Mesendoderm (in vitro differentiated cells): Measurements from ENCODE around the gene ZNF439. TPM values are rescaled to one million over a fixed set of nuclear protein-coding genes. Genes with fewer than 3 reads are reported as not detected.

Experiments used
- DNase-seq: peaks from one replicate; pipeline ENCODE4 v3.0.0; 2013
- H2AK5ac ChIP-seq: 2 replicates; pipeline ENCODE4 v1.6.1; 2013; ENCODE audit warnings: low read length, inconsistent platforms
- H2BK120ac ChIP-seq: 2 replicates; pipeline ENCODE4 v1.6.1; 2013; ENCODE audit warnings: low read depth, mild to moderate bottlenecking, low read length, moderate library complexity, mixed read lengths
- H2BK15ac ChIP-seq: replicated peaks from 2 replicates; pipeline ENCODE4 v1.6.1; 2013; ENCODE audit warnings: low read depth, mild to moderate bottlenecking, moderate library complexity
- H2BK5ac ChIP-seq: 2 replicates; pipeline ENCODE4 v1.6.1; 2013; ENCODE audit warnings: low read length, inconsistent platforms
- H3K18ac ChIP-seq: 2 replicates; pipeline ENCODE4 v1.6.1; 2013; ENCODE audit warnings: mild to moderate bottlenecking, low read length, mixed read lengths
- H3K23ac ChIP-seq: one replicate; pipeline ENCODE4 v1.6.1; 2013; ENCODE audit warnings: low read length
- H3K27ac ChIP-seq: 2 replicates; pipeline ENCODE4 v1.5.1; 2013; ENCODE audit warnings: low read depth, mild to moderate bottlenecking, inconsistent platforms, low read length, moderate library complexity
- H3K27me3 ChIP-seq: 2 replicates; pipeline ENCODE4 v1.6.1; 2013; ENCODE audit warnings: low read length, control low read depth, mild to moderate bottlenecking, inconsistent platforms; ENCODE audit not compliant: insufficient read depth, poor library complexity
- H3K36me3 ChIP-seq: 2 replicates; pipeline ENCODE4 v1.6.1; 2013; ENCODE audit warnings: low read length, inconsistent platforms; ENCODE audit not compliant: control insufficient read depth, insufficient read depth
- H3K4ac ChIP-seq: one replicate; pipeline ENCODE4 v1.6.1; 2013; ENCODE audit warnings: low read depth, mild to moderate bottlenecking, low read length, moderate library complexity
- H3K4me1 ChIP-seq: 2 replicates; pipeline ENCODE4 v1.6.1; 2013; ENCODE audit warnings: low read depth, low read length, inconsistent platforms; ENCODE audit not compliant: control insufficient read depth
- H3K4me2 ChIP-seq: 2 replicates; pipeline ENCODE4 v1.6.1; 2013; ENCODE audit warnings: low read length
- H3K4me3 ChIP-seq: 2 replicates; pipeline ENCODE4 v1.5.1; 2013; ENCODE audit warnings: mild to moderate bottlenecking, low read length
- H3K56ac ChIP-seq: one replicate; pipeline ENCODE4 v1.6.1; 2013; ENCODE audit warnings: low read length
- H3K79me1 ChIP-seq: 2 replicates; pipeline ENCODE4 v1.6.1; 2013; ENCODE audit warnings: low read length, inconsistent platforms
- H3K79me2 ChIP-seq: 2 replicates; pipeline ENCODE4 v1.6.1; 2013; ENCODE audit warnings: mild to moderate bottlenecking, low read length; ENCODE audit not compliant: control insufficient read depth, insufficient read depth
- H3K9ac ChIP-seq: 2 replicates; pipeline ENCODE4 v1.6.1; 2013; ENCODE audit warnings: low read length, inconsistent platforms
- H4K5ac ChIP-seq: one replicate; pipeline ENCODE4 v1.6.1; 2013; ENCODE audit warnings: low read length
- H4K8ac ChIP-seq: one replicate; pipeline ENCODE4 v1.6.1; 2013; ENCODE audit warnings: low read depth, mild to moderate bottlenecking, control low read depth, low read length, moderate library complexity
- WGBS: extraction: QIAGEN DNeasy Blood & Tissue Kit; methylation state at CpG from one replicate; pipeline ENCODE4 v1.1.7; 2013; ENCODE audit warnings: low lambda C conversion rate, missing lambda C conversion rate; ENCODE audit not compliant: insufficient coverage; ENCODE audit errors: extremely low coverage; 5-methylcytosine and 5-hydroxymethylcytosine counted together
- polyA plus RNA-seq, 2 experiments: library from polyadenylated mRNA; stranded (reverse); fragments of 200-250 nt; gene quantifications; one replicate each; pipeline ENCODE4 v1.2.3, GENCODE V29; 2013

ZNF439 gene
- 0.24 TPM for polyA plus RNA-seq (2013, experiment 1 of 2)
- polyA plus RNA-seq (2013, experiment 2 of 2): 0.17 TPM

DNA sequence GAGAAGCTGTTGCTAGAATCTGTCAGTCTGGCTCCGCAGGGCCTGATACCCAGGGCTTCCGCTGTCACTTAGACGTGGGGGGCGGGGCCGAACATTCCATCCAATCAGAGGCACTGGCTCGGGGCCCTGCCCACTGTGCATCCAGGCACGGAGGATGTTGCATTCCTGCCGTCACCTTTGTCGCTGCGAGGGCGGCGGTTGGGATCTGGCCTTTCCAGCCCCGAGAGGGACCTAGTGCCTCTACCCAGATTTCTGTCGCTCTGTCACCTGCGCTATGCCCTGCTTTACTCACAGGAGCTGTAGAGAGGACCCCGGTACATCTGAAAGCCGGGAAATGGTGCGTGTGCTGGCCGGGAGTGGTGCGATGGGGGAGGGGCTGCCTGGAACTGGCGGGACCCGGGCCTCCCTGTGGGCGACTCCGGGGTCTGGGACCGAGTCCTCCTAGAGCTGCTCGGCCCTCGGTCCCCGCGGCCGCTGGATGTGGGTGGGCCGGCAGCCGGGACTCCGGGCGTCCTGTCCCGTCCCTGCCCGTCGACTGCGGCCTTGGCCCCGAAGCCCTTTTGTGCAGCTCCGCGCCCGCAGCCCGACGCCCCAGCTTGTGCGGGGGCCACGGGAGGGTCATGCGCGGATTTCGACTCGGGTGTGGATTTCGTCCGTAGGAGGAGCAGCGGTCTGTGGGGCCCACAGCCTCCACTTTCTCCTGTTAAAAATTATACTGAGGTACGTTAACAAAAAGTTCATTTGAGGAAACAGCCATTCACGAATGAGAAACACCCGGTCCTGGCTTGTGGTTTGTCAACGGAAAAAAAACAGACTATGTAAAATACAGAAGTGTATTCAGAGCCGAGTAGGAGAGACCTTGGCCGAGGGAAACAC is at the start of gene ZNF439:
ZNF439 (plus strand) TSS at position 133 of the 876 bp plus-strand sequence; CDS start at position 275, 142 bp downstream.
- Histone ChIP-seq H3K27me3 (no peaks in the 10 kb centered on the region), H4K8ac (no peak within 1 kb of the TSS), H3K36me3 (no peaks in the 10 kb centered on the region), H2BK5ac (no peak within 1 kb of the TSS), H3K23ac (no peak within 1 kb of the TSS), H3K4ac (no peak within 1 kb of the TSS), H2AK5ac (no peak within 1 kb of the TSS), H3K27ac (no peak within 1 kb of the TSS), H3K79me1 (no peaks in the 10 kb centered on the region), H2BK120ac (no peak within 1 kb of the TSS), H3K9ac (no peak within 1 kb of the TSS), H3K4me1 (no peaks in the 10 kb centered on the region), H3K56ac (no peak within 1 kb of the TSS), H3K79me2 (no peaks in the 10 kb centered on the region), H3K4me2 (no peak within 1 kb of the TSS), H4K5ac (no peak within 1 kb of the TSS), H3K18ac (no peak within 1 kb of the TSS), H3K4me3 (no peak within 1 kb of the TSS), H2BK15ac (no peak within 1 kb of the TSS)
- peak; percentile 68 for DNase-seq
- no CpG with 5 or more reads among the region's 59 CpGs for WGBS

DNA sequence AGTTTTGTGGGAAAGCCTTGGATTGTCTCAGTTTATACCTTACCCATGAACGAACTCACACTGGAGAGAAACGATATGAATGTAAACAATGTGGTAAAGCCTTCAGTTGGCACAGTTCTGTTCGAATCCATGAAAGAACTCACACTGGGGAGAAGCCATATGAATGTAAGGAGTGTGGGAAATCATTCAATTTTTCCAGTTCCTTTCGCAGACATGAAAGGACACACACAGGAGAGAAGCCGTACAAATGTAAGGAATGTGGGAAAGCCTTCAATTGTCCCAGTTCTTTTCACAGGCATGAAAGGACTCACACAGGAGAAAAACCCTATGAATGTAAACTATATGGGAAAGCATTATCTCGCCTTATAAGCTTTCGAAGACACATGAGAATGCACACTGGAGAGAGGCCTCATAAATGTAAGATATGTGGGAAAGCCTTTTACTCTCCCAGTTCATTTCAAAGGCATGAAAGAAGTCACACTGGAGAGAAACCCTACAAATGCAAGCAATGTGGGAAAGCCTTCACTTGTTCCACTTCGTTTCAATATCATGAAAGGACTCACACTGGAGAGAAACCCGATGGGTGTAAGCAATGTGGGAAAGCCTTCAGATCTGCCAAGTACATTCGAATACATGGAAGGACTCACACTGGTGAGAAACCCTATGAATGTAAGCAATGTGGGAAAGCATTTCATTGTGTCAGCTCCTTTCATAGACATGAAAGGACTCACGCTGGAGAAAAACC is 42.0 kb upstream of the ZNF439 start:
- Histone ChIP-seq H3K23ac (no peak overlapping the region), H3K4ac (no peak overlapping the region), H2BK5ac (no peak overlapping the region), H2AK5ac (no peak overlapping the region), H4K5ac (no peak overlapping the region), H3K27me3 (no peaks in the 10 kb centered on the region), H3K27ac (no peak overlapping the region), H3K4me3 (no peak overlapping the region), H4K8ac (no peak overlapping the region), H3K79me1 (no peaks in the 10 kb centered on the region), H3K79me2 (no peaks in the 10 kb centered on the region), H2BK15ac (no peak overlapping the region), H3K4me1 (no peaks in the 10 kb centered on the region), H2BK120ac (no peak overlapping the region), H3K4me2 (no peak overlapping the region), H3K36me3 (no peaks in the 10 kb centered on the region), H3K56ac (no peak overlapping the region), H3K9ac (no peak overlapping the region), H3K18ac (no peak overlapping the region)
- WGBS: no CpG with 5 or more reads among the region's 11 CpGs
- DNase-seq: no peak

DNA sequence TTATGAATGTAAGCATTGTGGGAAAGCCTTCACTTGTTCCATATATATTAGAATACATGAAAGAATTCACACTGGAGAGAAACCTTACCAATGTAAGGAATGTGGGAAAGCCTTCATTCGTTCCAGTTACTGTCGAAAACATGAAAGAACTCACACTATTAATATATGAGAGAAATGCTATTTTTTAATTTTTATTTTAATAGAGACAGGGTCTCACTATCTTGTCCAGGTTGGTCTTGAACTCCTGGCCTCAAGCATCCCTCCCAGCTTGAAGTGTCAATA is 41.5 kb upstream of the ZNF439 start:
- H3K4me3 ChIP-seq: no peak overlapping the region

DNA sequence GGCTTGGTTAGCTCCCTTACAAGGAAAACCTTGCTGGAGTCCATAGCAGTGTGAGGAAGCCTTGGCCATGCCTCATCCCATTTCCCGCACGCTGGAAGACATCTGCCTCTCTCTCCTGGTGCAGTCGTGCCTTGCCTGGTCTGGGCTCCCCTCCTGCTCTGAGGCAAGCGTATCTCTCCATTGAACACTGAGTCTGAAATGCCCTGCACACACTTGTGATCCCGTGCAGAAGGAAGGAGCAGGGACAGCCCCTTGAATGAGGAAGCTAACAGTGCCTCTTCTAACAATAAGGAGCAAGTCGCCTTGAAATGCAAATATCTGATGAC is 34.9 kb upstream of the ZNF439 start:
- Histone ChIP-seq H4K8ac (no peak overlapping the region), H3K36me3 (no peaks in the 10 kb centered on the region), H2BK15ac (no peak overlapping the region), H4K5ac (no peak overlapping the region), H3K18ac (no peak overlapping the region), H3K79me1 (no peaks in the 10 kb centered on the region), H3K56ac (peak overlapping the region; percentile 75), H3K4me1 (no peaks in the 10 kb centered on the region), H2BK5ac (no peak overlapping the region), H3K27ac (no peak overlapping the region), H3K4me3 (no peak overlapping the region), H3K27me3 (no peaks in the 10 kb centered on the region), H3K4me2 (peak overlapping the region; percentile 63), H3K4ac (no peak overlapping the region), H3K79me2 (no peaks in the 10 kb centered on the region), H2BK120ac (no peak overlapping the region), H2AK5ac (no peak overlapping the region), H3K9ac (peak overlapping the region; percentile 31), H3K23ac (no peak overlapping the region)
- WGBS: no CpG with 5 or more reads among the region's 6 CpGs
- no peak for DNase-seq

More for the DNA sequence above, 41.5 kb upstream of the ZNF439 start:
- no peak overlapping the region for H2BK15ac ChIP-seq
- H3K79me2 ChIP-seq: no peaks in the 10 kb centered on the region
- H4K5ac ChIP-seq: no peak overlapping the region
- H3K27ac ChIP-seq: no peak overlapping the region
- no peaks in the 10 kb centered on the region for H3K36me3 ChIP-seq
- DNase-seq: no peak
- H2BK5ac ChIP-seq: no peak overlapping the region
- no peak overlapping the region for H2AK5ac ChIP-seq
- no peak overlapping the region for H3K9ac ChIP-seq
- no CpG with 5 or more reads among the region's 2 CpGs for WGBS
- H4K8ac ChIP-seq: no peak overlapping the region
- H3K4ac ChIP-seq: no peak overlapping the region
- H3K79me1 ChIP-seq: no peaks in the 10 kb centered on the region
- no peak overlapping the region for H3K18ac ChIP-seq
- H3K4me2 ChIP-seq: no peak overlapping the region
- H3K23ac ChIP-seq: no peak overlapping the region
- no peaks in the 10 kb centered on the region for H3K4me1 ChIP-seq
- no peaks in the 10 kb centered on the region for H3K27me3 ChIP-seq
- H2BK120ac ChIP-seq: no peak overlapping the region
- H3K56ac ChIP-seq: no peak overlapping the region

DNA sequence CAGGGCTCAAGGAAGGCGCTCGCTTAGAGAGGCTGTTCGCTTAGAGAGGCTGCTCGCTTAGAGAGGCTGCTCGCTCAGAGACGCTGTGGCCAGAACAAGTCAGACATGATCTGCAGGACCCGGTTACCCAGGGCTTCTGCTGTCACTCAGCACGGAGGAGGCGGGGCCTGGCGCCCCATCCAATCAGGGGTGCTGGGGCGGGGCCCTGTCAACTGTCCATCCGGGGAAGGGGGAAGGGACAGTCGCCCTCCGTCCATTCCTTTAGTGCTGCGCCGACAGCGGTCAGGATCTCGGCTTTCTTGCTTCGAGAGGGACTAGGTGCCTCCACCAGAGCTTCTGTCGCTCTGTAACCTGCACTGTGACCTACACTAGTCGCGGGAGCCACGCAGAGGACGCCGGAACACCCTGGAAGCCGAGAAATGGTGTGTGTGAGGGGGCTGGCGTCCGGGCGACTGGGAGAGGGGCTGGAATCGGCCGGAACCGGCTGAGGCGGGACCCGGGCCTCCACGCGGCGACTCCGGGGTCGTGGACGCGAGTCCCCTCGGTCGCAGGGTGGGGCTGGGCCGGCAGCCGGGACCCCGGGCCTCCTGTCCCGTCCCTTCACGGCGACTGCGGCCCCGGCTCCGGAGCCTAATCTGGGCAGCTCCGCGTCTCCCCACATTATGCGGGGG is 34.4 kb upstream of the ZNF439 start, which contains the start of gene ZNF440:
ZNF440 (plus strand) TSS at position 245 of the 671 bp plus-strand sequence; CDS start at position 420, 175 bp downstream.
- H3K27me3 ChIP-seq: no peaks in the 10 kb centered on the region

More for the DNA sequence above, 34.4 kb upstream of the ZNF439 start, which contains the start of gene ZNF440:
- Histone ChIP-seq H2AK5ac (no peak within 1 kb of the TSS), H3K18ac (peak within 1 kb of the TSS; percentile 81), H3K4me3 (peak within 1 kb of the TSS; percentile 85), H3K23ac (no peak within 1 kb of the TSS), H4K8ac (no peak within 1 kb of the TSS), H3K79me1 (no peaks in the 10 kb centered on the region), H3K4ac (peak within 1 kb of the TSS; percentile 46), H3K4me2 (peak within 1 kb of the TSS; percentile 63), H3K27ac (peak within 1 kb of the TSS; percentile 65), H2BK15ac (no peak within 1 kb of the TSS), H4K5ac (no peak within 1 kb of the TSS), H2BK120ac (no peak within 1 kb of the TSS), H3K79me2 (no peaks in the 10 kb centered on the region), H3K36me3 (no peaks in the 10 kb centered on the region), H3K9ac (peak within 1 kb of the TSS; percentile 89), H3K4me1 (no peaks in the 10 kb centered on the region), H2BK5ac (no peak within 1 kb of the TSS), H3K56ac (peak within 1 kb of the TSS; percentile 97)
- no CpG with 5 or more reads among the region's 55 CpGs for WGBS
- peak; percentile 97 for DNase-seq
